Fibroblast of lung (primary cell): ENCODE measurements around the gene PAIP1.

ENCODE experiments used
- CTCF ChIP-seq, 2 donors: IDR thresholded peaks in 1 of 2; conservative IDR thresholded peaks in 1 of 2; 1 replicate in 1 of 2; 2 replicates in 1 of 2; pipeline ENCODE4 v1.5.1; 2011 to 2012; ENCODE audit warnings: low read length in 2 of 2, control low read depth in 1 of 2, inconsistent platforms in 1 of 2, low read depth in 1 of 2, mild to moderate bottlenecking in 1 of 2
- EZH2 ChIP-seq: IDR thresholded peaks from 2 replicates; pipeline ENCODE4 v1.5.1; 2012; ENCODE audit warnings: low read length, control low read depth, mild to moderate bottlenecking; ENCODE audit errors: missing control alignments

DNA sequence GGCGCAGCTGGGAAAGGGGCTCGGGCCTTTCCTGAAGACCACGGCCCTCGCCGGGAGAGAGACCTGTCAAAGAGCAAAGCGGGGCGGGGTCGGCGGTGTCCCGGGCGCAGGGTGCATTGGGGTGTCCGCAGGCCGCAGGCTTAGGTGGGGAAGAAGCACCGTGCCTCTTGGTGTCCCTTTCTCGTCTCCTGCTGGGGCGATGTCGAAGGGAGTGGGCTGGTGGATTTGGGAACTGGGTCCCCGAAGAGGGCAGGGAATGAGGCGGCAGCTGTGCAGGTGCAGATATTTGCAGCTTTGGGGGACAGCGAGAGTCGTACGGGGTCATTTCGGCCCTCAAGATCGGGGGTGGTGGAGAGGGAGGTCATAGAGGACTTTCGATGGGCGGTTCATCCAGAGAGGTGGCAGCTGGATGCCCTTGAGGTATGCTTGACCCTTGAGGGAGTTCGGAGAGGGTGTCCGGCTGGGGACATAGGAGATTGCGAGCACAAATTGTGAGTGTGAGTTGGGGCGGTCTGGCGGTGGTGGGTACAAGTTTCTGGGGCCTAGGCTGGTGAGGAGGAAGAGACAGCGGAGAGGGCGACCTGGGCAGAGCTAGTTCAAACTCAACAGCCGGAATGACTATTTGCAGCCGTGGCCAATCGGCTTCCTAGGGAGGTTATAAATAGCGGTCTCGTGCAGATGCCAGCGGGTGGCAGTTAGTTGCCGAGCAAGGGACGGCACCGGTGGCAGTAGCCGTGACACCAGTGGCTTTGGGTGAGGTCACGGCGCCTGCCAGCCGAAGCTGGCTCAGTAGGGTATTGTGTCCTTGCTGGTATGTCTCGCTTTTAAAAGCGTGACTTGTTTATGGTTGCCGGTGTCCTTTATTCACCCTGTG, 46.7 kb upstream of the PAIP1 start:
- TF ChIP-seq CTCF (conservative IDR thresholded peaks at IDR 0.05 in 1 of 2, IDR thresholded peaks at IDR 0.05 in 1 of 2; ENCODE audit: low read depth in 1 of 2, low read length in 2 of 2) (no peak), EZH2 (no peak)
